COLO668 (cell line): ENCODE data around the gene HMGB1.
"Not testable (repeated sequence)": the region's sequence is repeated elsewhere in the genome, so short reads cannot be mapped to it uniquely, and the experiment has no call there.

Experiments
- DNase-seq: peaks from one replicate; lab custom pipeline; 2025; ENCODE audit not compliant: unreplicated experiment; lab: John Stamatoyannopoulos, UW

HMGB1 gene

DNA sequence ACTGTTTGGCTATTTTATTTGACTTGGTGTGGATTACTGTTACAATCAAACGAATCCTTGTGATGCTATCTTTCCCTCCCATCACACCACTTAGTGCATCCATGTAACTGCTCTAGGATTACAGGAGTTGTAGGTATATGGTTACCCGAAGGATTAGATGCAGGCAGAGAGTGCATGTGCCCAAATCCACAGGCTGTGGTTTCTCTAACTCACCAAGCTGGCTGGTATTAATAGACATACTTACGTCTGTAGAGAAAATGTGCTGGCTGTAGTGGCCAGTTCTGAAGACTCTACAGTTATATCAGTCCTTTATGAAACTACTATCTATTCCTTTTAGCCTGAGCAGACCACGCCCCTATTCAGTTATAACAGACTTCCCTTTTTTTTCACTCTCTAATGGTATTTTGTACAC, 1.1 kb upstream of the HMGB1 start:
- peak; percentile 19 for DNase-seq

DNA sequence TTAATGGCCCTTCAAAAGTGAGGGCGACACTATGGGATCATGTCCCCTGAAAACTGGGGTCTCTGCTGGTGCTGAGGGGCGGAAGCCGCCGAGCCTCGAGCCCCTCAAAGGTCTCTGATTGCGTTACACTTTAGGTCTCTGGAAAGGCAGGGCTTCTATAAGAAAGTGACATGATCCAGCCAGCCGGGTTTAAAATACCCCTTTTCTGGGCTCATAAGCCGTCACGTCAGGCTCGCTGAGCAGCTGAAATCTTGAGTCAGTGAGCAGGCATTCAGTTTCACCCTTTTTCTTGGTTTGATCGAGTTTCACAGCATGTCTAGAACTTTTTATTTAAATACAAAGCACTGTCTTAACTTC, 600 bp upstream of the HMGB1 start:
- DNase-seq: no peak

DNA sequence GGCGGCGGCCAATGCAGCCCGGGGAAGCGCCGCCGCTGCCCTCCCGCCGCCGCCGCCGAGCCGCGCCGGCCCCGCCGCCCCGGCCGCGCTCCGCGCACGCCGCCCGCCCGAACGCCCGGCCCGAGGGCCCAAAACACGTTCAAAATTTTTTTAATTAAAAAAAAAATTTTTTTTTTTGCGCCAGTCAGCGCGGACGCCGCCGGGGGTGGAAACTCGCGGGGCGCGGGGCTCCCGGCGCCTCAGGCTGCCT, 468 bp downstream of the HMGB1 start:
- no peak for DNase-seq

DNA sequence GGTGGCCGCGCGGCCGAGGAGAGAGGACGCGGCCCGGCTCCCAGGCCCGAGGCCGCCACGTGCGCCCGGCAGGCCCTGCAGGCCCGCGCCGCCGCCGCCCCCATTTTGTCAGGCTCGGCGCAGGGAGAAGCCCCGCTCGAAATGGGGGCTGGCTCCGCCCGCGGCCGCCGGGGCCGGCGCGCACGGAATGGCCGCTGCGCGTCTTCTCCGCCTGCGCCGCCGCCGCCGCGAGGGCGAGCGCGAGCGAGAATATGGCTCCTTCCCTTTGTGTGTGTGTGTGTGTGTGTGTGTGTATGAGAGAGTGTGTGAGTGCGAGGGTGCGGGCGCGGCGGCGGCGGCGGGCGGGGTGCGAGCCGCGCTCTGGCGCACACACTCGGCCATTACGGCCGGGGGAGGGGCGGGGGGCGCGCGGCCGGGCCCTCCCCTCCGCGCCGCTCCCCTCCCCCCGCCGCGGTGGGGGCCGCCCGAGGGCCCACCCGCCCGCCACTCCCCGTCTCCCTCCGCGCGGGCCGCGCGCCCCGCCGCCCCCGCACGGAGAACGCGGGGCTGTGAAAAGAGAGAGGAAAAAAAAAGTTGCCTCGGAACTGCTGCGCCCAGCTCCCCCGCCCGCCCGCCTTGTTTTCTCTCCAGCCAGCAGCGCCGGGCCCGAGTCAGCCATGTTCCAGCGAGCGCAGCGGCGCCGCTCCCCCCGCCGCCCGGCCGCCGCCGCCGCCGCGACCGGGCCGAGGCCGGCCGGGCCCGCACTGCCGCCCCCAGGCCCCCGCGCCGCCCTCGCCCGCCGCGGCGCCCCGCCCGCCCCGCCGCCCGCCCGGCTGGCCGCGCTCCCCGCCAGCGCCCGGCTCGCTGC, 1.0 kb downstream of the HMGB1 start:
- DNase-seq: peak; percentile 96

DNA sequence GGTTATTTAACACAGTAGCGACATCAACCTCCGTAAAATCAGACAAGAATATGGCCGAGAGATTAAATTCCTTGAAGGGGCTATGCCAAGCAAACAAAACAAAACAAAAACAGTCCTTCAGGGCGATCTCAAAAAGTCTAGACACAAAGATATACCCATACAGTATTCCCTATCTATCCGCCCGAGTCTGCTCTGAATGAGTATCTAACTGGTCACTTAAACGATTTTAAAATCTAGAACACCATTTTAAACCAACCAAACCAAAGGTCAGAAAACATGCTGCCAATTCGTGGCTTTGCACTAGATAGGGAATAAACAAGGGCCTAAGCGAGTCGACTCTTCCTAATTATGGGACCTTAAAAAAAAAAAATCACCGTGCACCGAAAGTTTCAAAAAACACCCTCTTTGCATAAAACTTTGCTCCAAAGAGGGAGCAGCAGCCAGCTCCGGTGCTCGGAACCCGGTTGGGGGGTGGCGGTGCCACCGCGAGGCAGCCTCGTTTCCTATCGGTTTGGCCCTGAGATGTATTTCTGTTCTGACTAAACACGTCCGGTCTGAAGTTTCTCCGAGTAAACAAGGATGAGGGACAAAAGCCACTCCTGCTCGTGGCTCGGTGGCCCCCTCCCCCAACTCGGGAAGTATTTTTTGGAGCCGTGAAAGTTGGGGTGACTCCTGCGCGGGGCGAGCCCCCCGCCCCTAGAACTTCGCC, 1.8 kb downstream of the HMGB1 start:
- DNase-seq: peak; percentile 80

DNA sequence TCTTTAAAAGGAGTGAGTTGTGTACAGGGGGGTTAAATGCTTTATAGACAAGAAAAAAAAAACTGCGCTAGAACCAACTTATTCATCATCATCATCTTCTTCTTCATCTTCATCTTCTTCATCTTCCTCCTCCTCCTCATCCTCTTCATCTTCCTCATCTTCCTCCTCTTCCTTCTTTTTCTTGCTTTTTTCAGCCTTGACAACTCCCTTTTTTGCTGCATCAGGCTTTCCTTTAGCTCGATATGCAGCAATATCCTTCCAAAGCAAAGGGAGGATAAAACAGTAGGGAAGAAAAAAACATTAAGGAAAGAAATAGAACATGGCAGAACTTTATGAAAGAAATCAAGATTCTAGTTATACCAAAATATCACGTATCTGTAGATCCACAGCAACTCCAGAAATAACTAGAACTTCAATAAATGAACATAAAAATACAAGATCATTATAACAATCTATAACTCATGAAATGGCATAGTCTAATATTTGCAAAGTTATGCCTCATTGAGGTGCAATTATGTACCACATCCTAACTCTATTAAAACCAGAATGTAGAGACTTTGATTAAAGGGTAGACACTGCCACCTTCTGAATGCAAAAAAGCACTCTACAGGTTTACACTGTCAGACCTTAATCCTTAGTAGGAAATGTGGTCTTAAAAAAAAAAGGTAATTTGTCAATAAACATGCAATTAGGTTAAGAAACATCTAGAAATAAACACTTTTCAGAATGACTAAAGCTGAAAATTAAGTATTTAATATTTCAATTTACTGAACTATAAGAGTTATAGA, 4.3 kb downstream of the HMGB1 start:
- not testable (repeated sequence) for DNase-seq

DNA sequence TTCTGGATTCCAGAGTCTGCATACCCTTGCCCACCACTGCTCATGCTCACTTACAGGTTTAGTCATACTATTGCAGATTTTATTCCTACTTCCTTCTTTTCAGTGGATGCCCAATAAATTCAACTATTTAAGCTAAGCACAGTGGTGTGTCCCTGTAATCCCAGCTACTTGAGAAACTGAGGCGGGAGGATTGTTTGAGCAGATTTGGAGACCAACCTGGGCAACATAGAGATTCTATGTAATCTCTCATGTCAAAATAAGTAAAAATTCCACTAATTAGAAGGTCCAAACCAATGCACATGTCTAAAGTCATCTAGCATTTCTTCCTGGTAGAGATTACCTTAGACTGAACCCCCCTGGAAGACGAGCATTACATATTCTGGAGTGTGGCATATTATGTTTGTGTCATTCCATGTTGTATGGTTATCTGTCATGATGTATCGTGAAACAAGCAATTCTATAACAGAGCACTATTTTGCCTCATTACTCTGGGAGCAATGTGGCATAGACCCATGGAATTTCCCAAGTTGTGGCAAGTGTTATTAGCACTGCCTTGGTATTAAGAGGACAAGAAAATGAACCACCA, 8.3 kb downstream of the HMGB1 start:
- no peak for DNase-seq

GRCh38 chr13:30456290-30456689, 9.4 kb downstream of the HMGB1 start:
- DNase-seq: no peak

DNA sequence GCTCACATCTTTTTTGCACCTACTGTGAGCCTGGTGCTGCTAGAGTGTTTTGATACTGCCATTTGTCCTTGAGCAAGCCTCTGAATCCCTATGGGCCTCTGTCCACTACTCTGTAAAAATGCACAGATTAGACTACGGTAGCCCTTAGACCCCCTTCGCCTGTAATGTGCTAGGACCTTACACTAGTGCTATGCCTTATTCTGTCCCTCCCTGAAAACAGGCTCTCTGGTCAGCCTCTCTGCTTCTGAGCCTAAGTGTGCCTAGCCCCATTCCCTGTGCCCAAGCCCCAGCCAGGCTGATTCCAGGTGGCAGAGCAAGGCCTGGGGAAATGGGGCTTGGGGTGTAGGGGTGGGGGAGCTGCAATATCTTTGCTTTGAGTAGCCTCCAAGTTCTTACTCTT, 10.7 kb downstream of the HMGB1 start:
- no peak for DNase-seq

DNA sequence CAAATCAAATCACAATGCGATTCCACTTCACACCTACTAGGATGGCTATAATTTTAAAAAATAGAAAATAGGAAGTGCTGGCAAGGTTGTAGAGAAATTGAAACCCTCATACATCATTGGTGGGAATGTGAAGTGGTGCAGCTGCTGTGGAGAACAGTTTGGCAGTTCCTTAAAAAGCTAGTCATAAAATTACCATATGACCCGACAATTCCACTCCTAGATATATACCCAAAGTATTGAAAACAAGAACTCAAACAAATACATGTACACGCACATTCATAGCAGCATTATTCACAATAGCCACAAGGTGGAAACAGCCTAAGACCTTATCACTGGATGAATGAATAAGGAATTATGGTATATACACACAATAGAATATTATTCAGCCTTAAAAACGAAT, 12.0 kb downstream of the HMGB1 start:
- no peak for DNase-seq

DNA sequence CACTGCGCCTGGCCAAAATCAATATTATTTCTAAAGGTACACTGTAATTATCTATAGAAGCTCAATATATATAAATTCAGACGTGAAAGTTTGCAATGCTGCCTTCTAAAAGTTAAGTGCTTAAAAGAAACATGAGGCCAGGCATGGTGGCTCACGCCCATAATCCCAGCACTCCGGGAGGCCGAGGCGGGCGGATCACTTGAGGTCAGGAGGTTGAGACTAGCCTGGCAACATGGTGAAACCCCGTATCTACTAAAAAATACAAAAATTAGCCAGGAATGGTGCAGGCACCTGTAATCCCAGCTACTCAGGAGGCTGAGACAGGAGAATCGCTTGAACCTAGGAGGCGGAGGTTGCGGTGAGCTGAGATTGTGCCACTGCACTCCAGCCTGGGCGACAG, 14.3 kb downstream of the HMGB1 start:
- DNase-seq: not testable (repeated sequence)

DNA sequence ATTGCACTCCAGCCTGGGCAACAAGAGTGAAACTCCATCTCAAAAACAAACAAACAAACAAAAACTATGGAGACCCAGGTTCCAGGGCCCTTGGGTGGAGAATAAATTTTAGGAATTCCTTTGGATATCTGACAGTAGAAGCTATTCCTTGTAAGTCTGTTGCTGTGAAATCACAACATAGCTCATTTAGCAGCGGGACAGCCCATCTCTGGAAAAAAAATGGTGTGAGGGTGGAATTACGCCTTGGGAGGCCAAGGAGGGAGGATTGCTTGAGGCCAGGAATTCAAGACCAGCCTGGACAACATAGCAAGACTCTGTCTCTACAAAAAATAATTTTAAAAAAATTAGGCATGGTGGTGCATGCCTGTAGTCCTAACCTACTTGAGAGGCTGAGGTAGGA, 15.7 kb downstream of the HMGB1 start:
- DNase-seq: no peak

DNA sequence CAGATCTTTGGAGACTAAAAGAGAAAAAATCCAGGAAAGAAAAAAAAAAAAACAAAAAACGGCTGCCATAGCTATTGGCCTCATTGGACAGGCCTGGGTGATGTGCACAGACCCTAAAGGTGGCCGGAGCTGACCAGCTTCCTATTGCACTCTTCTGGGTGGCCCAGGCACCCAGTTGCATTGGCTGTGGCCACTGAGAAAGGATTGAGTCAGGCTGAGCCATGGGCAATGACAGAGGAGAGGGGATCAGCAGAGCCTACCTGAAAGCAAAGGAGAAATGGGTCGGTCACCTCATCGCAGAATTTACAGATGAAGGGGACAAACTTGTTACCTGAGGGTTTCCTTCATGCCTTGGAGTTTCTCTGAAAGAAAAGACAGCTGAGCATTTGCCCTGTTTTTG, 17.3 kb downstream of the HMGB1 start:
- no peak for DNase-seq

DNA sequence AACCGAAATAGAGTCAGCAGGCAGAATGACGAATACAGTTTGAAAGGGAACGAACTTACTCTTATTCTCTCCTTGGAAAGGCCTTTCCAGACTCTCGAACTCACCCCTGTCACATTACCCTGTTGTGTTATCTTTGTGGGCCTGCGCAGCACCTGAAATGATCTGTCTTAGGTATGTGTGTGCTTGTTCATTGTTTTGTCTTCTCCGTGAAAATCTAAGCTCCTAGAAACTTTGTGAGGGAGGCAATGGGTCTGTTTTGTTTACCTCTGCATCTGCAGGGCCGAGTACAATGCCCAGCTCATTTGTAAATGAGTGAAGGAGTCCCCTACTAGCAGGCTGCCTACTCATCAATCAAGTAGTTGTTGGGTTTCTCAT, 19.6 kb downstream of the HMGB1 start:
- no peak for DNase-seq

DNA sequence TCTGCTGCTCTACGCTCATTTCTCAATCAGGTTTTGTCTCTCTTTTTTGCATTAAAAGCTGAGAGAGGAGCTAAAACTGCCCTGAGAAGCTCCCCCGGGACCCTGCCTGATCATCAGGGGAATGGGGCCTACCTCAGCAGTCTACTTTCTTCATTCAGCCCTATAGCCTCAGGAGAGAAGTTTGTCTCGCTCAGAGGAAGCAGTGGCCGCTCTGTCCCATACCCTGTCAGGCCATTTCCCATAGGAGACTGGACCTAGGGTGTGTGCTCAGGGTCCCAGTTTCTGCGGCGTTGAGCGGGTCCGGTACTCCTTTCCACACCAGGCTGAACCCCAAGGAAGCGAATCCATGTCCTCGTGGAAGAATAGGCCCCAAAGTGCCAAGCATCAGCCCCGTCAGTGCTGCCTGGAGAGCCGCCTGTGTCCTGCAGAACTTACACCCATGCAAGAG, 21.8 kb downstream of the HMGB1 start:
- DNase-seq: no peak

DNA sequence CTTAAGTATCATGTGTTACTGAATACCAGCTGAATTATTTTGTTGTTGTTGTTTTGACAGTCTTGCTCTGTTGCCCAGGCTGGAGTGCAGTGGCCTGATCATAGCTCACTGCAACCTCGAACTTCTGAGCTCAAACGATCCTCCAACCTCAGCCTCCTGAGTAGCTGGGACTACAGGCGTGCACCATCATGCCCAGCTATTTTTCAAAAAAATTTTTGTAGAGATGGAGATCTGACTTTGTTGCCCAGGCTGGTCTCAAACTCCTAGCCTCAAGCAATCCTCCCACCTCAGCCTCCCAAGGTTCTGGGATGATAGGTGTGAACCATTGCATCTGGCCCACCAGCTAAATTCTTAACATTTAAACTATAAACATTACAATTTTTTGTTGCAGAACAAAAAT, 22.2 kb downstream of the HMGB1 start:
- DNase-seq: not testable (repeated sequence)

- DNase-seq: no peak
These were observed 22.8 kb downstream of the HMGB1 start for GRCh38 chr13:30442926-30443325.

DNA sequence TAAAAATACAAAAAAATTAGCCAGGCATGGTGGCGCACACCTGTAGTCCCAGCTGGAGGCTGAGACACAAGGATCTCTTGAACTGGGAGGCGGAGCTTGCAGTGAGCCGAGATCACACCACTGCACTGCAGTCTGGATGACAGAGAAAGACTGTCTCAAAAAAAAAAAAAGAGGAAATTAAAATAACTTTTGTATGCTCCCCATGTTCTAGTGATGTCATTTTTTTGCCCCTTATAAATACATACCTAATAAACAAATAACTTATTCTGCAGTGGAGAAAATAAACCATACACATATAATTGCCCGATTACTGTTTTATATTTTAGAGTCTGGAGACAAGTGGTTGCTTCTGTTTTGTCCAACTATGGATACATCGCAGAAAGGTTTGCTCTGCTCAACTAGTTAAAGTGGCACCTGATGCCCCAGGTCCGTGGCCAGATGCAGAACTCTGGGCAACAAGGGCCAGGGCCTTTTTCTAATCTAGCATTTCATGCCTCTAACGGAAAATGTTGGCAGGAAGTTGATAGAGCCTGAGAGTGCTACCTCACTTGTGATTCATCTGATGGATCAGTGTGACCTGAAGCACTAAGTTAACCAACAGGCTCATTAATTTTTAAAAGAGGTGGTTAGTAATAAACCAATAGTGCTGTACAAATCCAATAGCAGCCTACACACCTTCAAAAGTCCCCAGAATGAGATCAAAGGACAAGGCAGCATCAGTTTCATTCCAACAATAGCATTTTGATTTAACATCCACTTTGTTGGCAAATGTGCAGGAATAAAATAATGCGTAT, 24.6 kb downstream of the HMGB1 start:
- DNase-seq: no peak

- no peak for DNase-seq
These were observed 27.4 kb downstream of the HMGB1 start for GRCh38 chr13:30438286-30438685.

DNA sequence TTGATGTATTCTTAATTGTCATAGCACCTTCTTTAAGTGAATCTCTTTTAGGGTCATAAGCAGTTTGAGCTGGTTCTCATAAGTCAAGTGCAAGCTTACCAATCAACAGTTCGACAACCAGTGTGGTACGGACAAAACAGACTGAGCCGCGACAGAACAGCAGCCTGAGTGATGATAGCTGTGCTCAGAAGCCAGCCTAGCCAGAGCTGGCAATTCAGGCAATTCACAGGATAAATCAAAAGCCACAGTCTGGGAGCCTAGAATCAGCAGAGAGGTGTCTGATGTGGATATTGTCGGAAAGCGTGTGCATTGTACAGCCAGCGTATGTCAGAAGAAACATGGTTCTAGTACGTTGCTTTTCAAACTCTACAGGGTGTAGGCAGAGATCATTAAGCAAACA, 28.6 kb downstream of the HMGB1 start:
- no peak for DNase-seq

DNA sequence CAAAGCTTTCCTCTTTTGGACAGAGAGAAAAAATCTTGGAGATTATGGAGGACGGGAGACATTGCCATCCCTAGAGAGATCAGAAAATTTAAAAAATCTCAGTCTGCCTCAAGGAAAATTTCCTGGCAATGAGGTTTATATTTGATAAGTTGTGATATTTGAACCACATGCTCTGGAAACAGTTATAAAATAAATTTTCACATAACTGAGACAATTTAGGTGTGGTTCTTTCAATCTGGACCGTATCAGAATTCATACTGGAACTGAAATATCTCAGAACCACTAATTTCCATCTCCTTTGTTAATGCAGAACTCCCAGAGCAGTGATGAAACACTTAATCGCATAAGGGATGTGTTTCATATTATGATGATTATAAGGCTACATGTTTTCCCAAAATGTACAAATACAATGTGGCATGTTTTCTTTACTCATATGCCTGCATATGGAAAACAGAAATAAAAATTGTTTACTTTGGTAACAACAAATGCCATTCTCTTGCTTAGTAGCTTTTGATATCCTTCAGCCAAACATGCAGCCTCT, 29.8 kb downstream of the HMGB1 start:
- DNase-seq: no peak
